ENCODE results near the gene TMEM161B. TPM values are rescaled to one million over a fixed set of nuclear protein-coding genes. Genes with fewer than 3 reads are reported as not detected.

The TMEM161B gene
- total RNA-seq, 1 experiment from 2014 or later = 22.1 TPM

GRCh38 chr5:88154891-88155290 is 113.8 kb downstream of the TMEM161B start:
- DNase-seq = no peak
- Histone ChIP-seq H3K4me3 (ENCODE audit: low read depth, low read length) (no peak overlapping the region), H3K36me3 (ENCODE audit: control insufficient read depth, insufficient read depth, low read length) (no peaks in the 10 kb centered on the region), H3K9me3 (peaks cover 6% of the 10 kb centered on the region; the same call in 1 of the 2 replicates), H3K27me3 (replicated peaks; ENCODE audit: control insufficient read depth, insufficient read depth, low read length) (no peaks in the 10 kb centered on the region), H3K4me1 (peaks cover 9% of the 10 kb centered on the region; the same call in 1 of the 2 replicates)
- intact Hi-C loops (cut with micrococcal nuclease; ENCODE audit: unreplicated experiment) = no loop called here
- no TSS peak for BruUV-seq (replicated peaks)
- ChIA-PET CTCF (no interaction called here), POLR2A (no interaction called here)
- Mint-ChIP-seq H3K27me3 (ENCODE audit: insufficient read depth, unreplicated experiment) (no peaks in the 10 kb centered on the region), H3K27ac (ENCODE audit: unreplicated experiment) (no peak overlapping the region), H3K9me3 (ENCODE audit: unreplicated experiment) (peaks cover 19% of the 10 kb centered on the region), H3K4me1 (ENCODE audit: low read depth, unreplicated experiment) (peaks cover 7% of the 10 kb centered on the region), H3K4me3 (ENCODE audit: unreplicated experiment) (no peak overlapping the region), H3K36me3 (ENCODE audit: insufficient read depth, unreplicated experiment) (no peaks in the 10 kb centered on the region)
- TF ChIP-seq, protein P1, sequence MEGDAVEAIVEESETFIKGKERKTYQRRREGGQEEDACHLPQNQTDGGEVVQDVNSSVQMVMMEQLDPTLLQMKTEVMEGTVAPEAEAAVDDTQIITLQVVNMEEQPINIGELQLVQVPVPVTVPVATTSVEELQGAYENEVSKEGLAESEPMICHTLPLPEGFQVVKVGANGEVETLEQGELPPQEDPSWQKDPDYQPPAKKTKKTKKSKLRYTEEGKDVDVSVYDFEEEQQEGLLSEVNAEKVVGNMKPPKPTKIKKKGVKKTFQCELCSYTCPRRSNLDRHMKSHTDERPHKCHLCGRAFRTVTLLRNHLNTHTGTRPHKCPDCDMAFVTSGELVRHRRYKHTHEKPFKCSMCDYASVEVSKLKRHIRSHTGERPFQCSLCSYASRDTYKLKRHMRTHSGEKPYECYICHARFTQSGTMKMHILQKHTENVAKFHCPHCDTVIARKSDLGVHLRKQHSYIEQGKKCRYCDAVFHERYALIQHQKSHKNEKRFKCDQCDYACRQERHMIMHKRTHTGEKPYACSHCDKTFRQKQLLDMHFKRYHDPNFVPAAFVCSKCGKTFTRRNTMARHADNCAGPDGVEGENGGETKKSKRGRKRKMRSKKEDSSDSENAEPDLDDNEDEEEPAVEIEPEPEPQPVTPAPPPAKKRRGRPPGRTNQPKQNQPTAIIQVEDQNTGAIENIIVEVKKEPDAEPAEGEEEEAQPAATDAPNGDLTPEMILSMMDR (IDR thresholded peaks at IDR 0.05; ENCODE audit: insufficient read depth in 1 of 2, low read depth in 1 of 2, low read length in 1 of 2, severe bottlenecking in 1 of 2, unreplicated experiment in 1 of 2) = no peak

GRCh38 chr5:88150747-88151146 is 117.9 kb downstream of the TMEM161B start:
- ChIA-PET POLR2A (no interaction called here), CTCF (no interaction called here)
- Mint-ChIP-seq H3K27me3 (ENCODE audit: insufficient read depth, unreplicated experiment) (no peaks in the 10 kb centered on the region), H3K9me3 (ENCODE audit: unreplicated experiment) (peaks cover 19% of the 10 kb centered on the region), H3K4me3 (ENCODE audit: unreplicated experiment) (no peak overlapping the region), H3K4me1 (ENCODE audit: low read depth, unreplicated experiment) (peaks cover 7% of the 10 kb centered on the region), H3K36me3 (ENCODE audit: insufficient read depth, unreplicated experiment) (no peaks in the 10 kb centered on the region), H3K27ac (ENCODE audit: unreplicated experiment) (no peak overlapping the region)
- TF ChIP-seq, protein P1 (IDR thresholded peaks at IDR 0.05; ENCODE audit: insufficient read depth in 1 of 2, low read depth in 1 of 2, low read length in 1 of 2, severe bottlenecking in 1 of 2, unreplicated experiment in 1 of 2) = no peak
- DNase-seq = no peak
- no peak overlapping the region for H3K4me3 ChIP-seq (ENCODE audit: low read depth, low read length)
- H3K4me1 ChIP-seq = peaks cover 9% of the 10 kb centered on the region; the same call in 1 of the 2 replicates
- intact Hi-C loops (cut with micrococcal nuclease; ENCODE audit: unreplicated experiment) = no loop called here
- BruUV-seq (replicated peaks) = no TSS peak
- peaks cover 6% of the 10 kb centered on the region; the same call in 1 of the 2 replicates for H3K9me3 ChIP-seq
- H3K27me3 ChIP-seq (replicated peaks; ENCODE audit: control insufficient read depth, insufficient read depth, low read length) = no peaks in the 10 kb centered on the region
- no peaks in the 10 kb centered on the region for H3K36me3 ChIP-seq (ENCODE audit: control insufficient read depth, insufficient read depth, low read length)

GRCh38 chr5:88145611-88146467 is 122.8 kb downstream of the TMEM161B start:
- peak; percentile 29 to 49 for DNase-seq
- Mint-ChIP-seq H3K27ac (ENCODE audit: unreplicated experiment) (no peak overlapping the region), H3K9me3 (ENCODE audit: unreplicated experiment) (peaks cover 3% of the 10 kb centered on the region), H3K27me3 (ENCODE audit: insufficient read depth, unreplicated experiment) (peaks cover 2% of the 10 kb centered on the region), H3K36me3 (ENCODE audit: insufficient read depth, unreplicated experiment) (no peaks in the 10 kb centered on the region), H3K4me1 (ENCODE audit: low read depth, unreplicated experiment) (no peaks in the 10 kb centered on the region), H3K4me3 (ENCODE audit: unreplicated experiment) (no peak overlapping the region)
- no peaks in the 10 kb centered on the region; the same call in 1 of the 2 replicates for H3K4me1 ChIP-seq
- H3K27me3 ChIP-seq (replicated peaks; ENCODE audit: control insufficient read depth, insufficient read depth, low read length) = no peaks in the 10 kb centered on the region
- TF ChIP-seq, protein P1 (IDR thresholded peaks at IDR 0.05; ENCODE audit: insufficient read depth in 1 of 2, low read depth in 1 of 2, low read length in 1 of 2, severe bottlenecking in 1 of 2, unreplicated experiment in 1 of 2) = no peak
- H3K4me3 ChIP-seq (ENCODE audit: low read depth, low read length) = no peak overlapping the region
- CTCF ChIA-PET = no interaction called here
- BruUV-seq (replicated peaks) = no TSS peak
- H3K36me3 ChIP-seq (ENCODE audit: control insufficient read depth, insufficient read depth, low read length) = no peaks in the 10 kb centered on the region
- intact Hi-C loops (cut with micrococcal nuclease; ENCODE audit: unreplicated experiment) = no loop called here
- POLR2A ChIA-PET = interaction anchor here (0.5 kb wide), 1 partner anchor 546 kb away, joined by 4 read pairs; no protein-coding TSS in a partner anchor
- H3K9me3 ChIP-seq = peaks cover 6% of the 10 kb centered on the region; the same call in 1 of the 2 replicates
